ENCODE measurements around the gene AZIN2.
"Not testable (repeated sequence)": the region's sequence is repeated elsewhere in the genome, so short reads cannot be mapped to it uniquely, and the experiment has no call there.

AZIN2 gene

DNA sequence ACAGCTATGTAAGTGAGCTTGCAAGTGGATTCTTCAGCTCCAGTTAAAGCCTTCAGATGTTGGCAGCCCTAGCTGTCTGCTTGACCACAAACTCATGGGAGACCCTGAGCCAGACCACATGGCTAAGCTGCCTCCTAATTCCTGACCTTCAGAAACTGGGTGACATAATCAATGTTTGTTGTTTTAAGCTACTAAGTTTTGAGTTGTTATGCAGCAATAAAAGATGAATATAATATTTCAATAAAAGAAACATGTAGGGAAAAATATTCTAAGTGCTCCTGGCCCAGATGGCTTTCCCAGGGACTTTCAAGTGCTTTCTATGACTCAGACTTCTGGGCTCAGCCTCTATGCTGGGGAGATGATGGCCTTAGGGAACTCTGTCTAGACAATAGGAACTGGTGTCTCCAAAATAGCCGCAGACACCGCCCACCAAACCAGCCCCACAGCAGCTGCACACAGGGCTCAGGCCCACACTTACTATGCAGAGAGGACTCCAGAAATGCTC lies 20.3 kb upstream of the AZIN2 start:
- FAIRE-seq = no peak

DNA sequence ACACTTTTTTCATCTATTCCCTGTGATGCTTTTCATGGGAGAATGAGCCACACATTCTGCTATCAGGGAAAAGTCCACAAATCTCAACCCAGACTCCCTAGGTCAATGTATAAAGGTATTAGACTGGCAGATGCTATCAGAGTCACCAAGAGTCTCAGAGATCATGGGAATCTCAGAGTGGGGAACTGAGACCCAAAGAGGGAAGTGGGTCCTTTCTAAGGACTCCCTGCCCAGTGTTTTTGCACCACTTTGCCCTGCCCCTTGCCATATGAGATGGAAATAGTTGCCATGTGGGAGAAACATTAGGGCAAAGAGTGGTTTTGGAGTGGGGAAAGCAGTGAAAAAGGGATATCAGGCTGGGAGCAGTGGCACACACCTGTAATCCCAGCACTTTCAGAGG lies 19.1 kb upstream of the AZIN2 start:
- FAIRE-seq = no peak

DNA sequence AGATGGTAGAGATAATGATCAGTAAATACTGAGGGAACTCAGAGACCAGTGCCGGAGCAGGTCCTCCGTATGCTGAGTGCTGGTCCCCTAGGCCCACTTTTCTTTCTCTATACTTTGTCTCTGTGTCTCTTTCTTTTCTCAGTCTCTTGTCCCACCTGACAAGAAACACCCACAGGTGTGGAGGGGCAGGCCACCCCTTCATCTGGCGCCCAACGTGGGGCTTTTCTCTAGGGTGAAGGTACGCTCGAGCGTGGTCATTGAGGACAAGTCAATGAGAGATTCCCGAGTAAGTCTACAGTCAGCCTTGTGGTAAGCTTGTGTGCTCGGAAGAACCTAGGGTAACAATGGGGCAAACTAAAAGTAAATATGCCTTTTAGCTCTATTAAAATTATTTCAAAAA lies 16.7 kb upstream of the AZIN2 start:
- not testable (repeated sequence) for FAIRE-seq

DNA sequence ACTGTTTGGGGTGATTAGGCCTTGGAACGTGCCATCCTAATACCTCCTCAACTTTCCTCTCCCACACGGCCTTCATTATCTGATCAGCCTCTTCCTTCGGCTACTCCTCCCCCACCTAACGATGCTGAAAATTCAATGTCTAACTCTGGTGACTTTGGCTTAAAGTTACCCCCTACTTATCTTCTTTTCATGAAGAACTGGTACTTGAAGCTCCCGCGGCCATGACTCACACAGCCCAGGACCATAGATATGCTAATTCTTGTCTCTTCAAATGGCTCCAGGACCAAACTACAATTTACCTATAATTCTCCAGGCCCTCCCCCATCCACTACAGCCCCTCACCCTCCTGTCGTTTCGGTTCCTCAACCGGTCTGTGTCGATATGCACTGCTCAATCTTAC lies 15.7 kb upstream of the AZIN2 start:
- no peak for FAIRE-seq

DNA sequence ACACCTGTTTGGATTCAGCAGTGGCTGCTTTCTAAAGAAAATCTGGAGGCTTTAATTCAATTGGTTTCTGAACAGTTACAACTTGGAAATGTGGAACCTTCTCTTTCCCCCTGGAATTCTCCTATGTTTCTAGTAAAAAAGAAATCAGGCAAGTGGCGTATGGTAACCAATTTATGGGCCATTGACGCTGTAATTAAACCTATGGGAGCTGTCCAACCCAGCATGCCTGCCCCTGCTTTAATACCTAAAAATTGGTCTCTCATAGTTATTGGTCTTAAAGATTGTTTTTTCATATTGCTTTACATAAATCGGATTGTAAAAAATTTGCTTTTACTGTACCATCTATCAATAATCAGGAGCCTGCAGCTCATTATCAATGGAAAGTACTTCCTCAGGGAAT lies 14.5 kb upstream of the AZIN2 start:
- not testable (repeated sequence) for FAIRE-seq

DNA sequence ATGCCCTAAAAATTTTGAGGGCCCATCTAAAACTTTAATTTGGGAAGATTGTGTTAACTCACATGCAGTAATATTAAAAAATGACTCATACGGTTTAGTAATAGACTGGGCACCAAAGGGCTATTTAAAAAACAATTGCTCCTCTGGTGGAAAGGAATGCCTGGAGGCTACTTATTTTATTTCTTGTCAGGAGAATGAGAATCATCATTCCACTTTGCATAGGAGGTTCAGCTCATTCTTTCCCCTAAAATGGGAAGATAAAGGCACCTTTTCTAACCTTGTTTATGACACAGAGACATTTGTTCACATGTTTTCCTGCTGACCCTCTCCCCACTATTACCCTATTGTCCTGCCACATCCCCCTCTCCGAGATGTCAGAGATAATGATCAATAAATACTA lies 12.8 kb upstream of the AZIN2 start:
- FAIRE-seq = not testable (repeated sequence)

DNA sequence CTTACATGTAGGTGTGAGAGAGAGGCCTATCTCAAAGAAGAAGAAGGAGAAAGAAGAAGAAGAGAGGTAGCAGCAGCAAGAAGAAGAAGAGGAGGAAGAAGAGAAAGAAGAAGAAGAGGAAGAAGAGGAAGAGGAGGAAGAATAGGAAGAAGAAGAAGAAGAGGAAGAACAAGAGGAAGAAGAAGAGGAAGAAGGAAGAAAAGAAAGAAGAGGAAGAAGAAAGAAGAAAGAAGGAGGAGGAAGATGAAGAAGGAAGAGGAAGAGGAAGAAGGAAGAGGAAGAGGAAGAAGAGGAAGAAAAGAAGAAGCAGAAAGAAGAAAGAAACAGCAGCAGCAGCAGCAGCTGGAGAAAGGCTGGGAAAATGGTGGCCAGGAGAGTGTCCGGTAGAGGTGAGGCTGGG lies 10.3 kb upstream of the AZIN2 start:
- no peak for FAIRE-seq

DNA sequence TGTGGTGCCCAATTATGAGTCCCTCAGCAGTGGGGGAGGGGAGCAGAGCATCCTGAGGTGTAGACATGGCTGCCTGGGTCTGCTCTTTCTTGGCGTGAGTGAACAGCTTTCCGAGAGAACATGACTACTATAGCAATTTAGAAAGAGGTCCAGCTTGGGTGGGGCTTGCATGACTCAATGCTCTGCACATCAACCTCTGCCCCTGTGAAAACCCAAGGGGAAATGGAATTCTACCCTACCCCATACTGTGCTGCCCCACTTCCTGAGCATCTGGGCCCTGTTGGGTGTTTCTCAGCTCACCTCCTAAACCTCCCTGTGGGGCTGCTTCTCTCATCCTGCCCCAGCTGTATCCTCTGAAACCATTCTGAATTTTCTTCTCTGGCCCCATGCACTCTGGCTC lies 8.2 kb upstream of the AZIN2 start:
- no peak for FAIRE-seq

DNA sequence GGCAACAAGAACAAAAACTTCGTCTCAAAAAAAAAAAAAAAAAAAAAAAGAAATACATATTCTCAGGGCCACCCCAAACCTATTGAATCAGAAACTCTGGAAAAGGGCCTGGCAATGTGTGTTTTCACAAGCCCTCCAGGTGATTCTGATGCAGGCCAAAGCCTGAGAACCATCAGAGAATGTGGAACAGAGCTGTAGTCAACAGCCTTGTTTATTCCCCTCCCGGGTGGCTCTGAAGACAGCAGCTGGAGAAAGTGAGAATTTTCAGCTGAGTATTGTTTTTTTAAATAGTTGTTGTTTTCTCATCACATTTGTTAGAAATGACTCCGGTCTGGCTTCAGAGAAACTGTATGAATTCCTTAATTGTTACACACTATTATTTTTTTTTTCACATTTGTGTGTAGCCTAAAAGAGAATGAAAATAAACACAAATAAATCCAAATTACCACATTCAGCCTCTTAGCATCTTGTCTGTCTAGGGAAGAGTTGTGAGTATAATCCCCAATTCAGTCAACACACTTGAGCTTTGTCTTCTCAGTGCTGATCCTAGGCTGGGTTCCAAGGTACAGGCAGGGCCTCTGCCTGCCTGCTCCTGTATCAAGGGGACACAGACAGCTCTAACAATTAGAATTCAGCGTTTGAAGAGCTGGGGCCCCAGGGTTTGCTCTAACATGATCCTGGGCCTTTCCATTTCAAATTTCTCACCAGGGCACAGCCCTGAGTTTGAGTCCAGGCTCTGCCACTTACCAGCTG lies 6.6 kb upstream of the AZIN2 start:
- FAIRE-seq = no peak

GRCh38 chr1:33078030-33078591 lies 2.8 kb upstream of the AZIN2 start:
- no peak for FAIRE-seq

GRCh38 chr1:33080373-33080772 lies 580 bp upstream of the AZIN2 start:
- FAIRE-seq = no peak

- no peak for FAIRE-seq
These were observed 777 bp downstream of the AZIN2 start for GRCh38 chr1:33081554-33082305.

- no peak for FAIRE-seq
These were observed 1.7 kb downstream of the AZIN2 start for GRCh38 chr1:33082575-33083108.

DNA sequence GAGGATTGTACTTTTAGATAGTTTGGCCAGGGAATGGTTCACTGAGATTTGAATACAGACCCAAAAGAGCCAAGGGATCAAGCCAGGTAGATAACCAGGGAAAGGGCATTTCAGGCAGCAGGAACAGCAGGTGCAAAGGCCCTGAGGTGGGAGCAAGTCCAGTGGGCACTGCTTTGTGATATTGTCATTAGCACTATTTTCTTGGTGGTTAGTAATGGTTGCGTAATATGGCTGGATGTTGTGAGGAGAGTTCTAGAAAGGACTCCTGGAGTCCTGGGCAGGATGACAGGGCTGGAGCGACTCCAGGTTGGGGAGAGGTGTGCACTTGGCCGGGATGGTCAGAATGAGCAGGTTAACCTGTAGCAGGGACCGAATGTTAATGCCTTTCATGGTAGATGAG lies 4.4 kb downstream of the AZIN2 start:
- FAIRE-seq = no peak

- FAIRE-seq = no peak
These were observed 5.5 kb downstream of the AZIN2 start for GRCh38 chr1:33086384-33086850.

GRCh38 chr1:33087677-33088076 lies 6.7 kb downstream of the AZIN2 start:
- no peak for FAIRE-seq

DNA sequence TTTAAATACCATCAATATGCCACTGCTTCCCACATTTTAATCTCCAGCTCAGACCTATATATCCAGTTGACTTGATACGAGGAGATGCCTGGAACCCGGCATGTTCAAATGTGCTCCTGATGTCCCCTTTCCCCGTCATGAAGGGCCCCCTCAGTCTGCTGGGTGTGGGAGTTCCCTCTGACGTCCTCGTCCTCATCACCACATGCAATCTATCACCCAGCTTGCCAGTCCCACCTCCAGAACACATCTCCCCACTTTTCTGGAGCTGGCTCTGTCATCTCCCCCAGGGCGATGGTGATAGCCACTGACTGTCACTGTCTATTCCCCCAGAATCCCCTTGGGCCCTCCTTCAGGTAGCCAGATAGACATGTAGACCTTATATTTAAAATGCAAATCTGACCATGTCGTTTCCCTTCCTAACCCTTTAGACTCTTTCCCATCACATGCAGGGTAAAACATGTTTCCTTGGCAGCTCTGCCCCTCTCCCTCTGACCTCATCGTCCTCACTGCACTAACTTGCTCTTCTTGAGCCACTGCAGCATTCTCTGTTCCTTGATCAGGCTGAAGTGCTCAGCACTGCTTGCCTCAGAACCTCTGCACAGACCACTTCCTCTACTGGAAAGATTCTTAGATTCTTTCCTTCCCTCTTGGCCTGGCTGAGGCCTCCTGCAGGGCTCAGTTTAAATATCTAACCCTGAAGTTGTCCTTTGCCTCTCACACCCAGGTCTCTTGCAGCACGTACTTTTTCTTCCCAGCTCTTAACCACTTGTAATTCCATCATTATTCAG lies 7.4 kb downstream of the AZIN2 start:
- FAIRE-seq = no peak

- FAIRE-seq = no peak
These were observed 8.5 kb downstream of the AZIN2 start for GRCh38 chr1:33089457-33089856.

DNA sequence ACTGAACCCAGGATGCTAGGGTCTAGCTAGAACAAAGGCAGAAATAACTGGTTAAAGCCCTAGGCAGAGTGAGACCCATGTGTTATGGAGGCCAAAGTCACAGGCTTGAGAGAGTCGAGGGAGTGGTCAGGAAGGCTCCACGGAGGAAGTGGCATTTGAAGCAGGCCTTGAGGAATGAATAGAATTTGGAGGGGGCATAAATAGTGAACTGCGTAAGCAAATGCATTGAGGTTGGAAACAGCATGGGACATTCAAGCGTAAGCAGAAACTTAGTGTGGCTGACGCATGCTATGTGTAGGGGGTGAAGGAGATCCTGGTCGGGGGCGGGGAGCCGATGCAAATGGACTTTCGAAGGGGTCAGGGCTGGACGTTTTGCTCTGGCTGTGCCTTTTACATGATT lies 11.5 kb downstream of the AZIN2 start:
- FAIRE-seq = no peak

DNA sequence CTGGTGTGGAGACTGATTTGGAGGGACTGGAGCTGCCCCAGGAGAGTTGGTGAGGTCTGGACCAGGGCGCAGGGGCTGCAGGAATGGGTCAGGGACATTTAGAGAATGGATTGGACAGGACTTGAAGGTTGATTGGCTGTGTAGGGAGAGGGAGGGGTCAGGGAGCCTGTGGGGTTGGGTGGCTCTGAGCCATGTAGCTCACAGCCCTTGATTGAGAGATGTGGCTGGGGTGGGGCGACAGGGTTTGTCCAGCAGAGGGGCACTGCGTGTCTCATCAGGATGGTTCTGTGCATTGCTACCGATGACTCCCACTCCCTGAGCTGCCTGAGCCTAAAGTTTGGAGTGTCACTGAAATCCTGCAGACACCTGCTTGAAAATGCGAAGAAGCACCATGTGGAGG lies 12.1 kb downstream of the AZIN2 start:
- FAIRE-seq = no peak

DNA sequence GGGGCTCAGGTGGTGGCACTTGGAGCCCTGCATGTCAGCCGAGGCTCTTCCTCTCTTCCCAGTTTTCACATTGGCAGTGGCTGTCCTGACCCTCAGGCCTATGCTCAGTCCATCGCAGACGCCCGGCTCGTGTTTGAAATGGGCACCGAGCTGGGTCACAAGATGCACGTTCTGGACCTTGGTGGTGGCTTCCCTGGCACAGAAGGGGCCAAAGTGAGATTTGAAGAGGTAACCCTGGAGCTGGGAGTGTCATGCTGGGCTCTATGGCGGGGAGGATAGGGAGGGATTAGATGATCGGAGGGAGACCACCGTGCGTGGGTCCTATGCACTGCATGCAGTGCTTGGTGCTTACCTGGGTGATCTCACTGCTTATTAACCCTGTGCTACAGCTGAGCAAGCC lies 13.5 kb downstream of the AZIN2 start:
- FAIRE-seq = no peak

GRCh38 chr1:33094971-33095604 lies 14.1 kb downstream of the AZIN2 start:
- no peak for FAIRE-seq
